GM12875 (cell line): ENCODE data around the gene SLU7.

Source experiments
- H3K4me3 ChIP-seq: one replicate; pipeline ENCODE4 v1.5.1; 2011; ENCODE audit warnings: low read depth, low read length, control low read depth
- CTCF ChIP-seq: IDR thresholded peaks from 2 replicates; pipeline ENCODE4 v1.5.1; 2011; ENCODE audit warnings: low read depth, mild to moderate bottlenecking, control low read depth, inconsistent platforms, low read length, moderate library complexity, borderline replicate concordance; ENCODE audit not compliant: insufficient read depth

The SLU7 gene

GRCh38 chr5:160463740-160464465, 45.0 kb upstream of the SLU7 start:
- H3K4me3 ChIP-seq: no peak overlapping the region
- TF ChIP-seq CTCF: no peak

- no peak for TF ChIP-seq CTCF
- no peak overlapping the region for H3K4me3 ChIP-seq
Measured at GRCh38 chr5:160463227-160463626, 44.3 kb upstream of the SLU7 start.

DNA sequence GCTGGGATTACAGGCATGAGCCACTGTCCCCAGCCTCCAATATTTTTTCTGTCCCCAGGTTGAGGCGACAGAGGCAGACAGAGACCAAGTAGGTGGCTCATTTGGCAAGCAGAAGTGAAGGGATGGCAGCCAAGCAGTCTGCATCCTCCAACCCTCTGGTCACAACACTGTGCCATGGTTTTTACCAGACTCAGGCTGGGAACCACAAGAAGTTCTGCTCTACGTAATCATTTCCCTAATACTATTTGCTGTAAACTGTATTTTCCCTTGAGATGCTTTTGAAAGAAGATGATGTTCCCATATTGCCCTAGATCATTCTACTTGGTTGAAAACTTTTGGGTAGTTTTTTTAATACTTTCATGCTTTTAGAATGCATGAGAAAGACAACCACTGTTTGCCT, 43.3 kb upstream of the SLU7 start:
- no peak for TF ChIP-seq CTCF
- no peak overlapping the region for H3K4me3 ChIP-seq

DNA sequence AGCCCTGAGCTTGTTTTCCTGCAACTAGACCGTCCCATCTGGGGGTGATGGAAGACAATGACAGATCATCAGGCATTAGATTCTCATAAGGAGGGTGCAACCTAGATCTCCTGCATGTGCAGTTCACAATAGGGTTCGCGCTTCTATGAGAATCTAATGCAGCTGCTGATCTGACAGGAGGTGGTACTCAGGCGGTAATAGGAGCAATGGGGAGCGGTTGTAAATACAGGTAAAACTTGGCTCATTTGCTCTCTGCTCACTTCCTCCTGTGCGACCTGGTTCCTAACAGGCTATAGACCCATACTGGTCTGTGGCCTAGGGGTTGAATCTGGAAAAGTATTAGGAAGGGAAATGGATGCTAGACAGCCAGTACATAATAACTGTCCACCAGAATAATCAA, 42.5 kb upstream of the SLU7 start:
- TF ChIP-seq CTCF: no peak
- no peak overlapping the region for H3K4me3 ChIP-seq

DNA sequence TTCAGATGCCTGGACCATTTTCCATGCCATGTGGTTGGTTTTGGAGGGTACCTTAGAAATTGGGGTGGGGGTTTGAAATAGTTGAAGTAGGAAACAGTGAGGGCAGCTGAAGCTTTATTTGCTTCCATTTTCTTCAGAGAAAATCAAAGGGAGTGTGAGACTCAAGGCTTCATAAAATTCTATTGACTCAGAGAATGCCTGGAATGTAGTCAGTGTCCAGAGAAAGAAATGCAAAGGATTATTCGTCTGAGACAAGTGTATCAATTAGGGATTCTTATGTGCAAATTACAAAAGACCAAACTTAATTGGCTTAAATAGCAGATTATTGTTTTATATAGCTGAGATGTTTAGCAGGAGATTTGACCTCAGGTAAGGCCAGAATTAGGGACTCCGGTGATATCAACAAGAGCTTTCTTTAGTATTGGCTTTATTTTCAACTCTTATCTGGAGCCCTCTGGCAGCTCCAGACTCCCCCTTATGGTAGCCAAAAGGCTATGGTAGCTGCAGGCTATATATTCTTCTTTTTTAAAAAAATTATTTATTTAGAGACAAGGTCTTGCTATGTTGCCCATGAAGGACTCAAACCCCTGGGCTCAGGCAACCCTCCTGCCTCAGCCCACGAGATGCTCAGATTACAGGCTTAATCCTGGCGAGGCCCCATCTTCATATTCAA, 41.6 kb upstream of the SLU7 start:
- TF ChIP-seq CTCF: peak; percentile 36; the same call in 1 of the 2 replicates
- no peak overlapping the region for H3K4me3 ChIP-seq

DNA sequence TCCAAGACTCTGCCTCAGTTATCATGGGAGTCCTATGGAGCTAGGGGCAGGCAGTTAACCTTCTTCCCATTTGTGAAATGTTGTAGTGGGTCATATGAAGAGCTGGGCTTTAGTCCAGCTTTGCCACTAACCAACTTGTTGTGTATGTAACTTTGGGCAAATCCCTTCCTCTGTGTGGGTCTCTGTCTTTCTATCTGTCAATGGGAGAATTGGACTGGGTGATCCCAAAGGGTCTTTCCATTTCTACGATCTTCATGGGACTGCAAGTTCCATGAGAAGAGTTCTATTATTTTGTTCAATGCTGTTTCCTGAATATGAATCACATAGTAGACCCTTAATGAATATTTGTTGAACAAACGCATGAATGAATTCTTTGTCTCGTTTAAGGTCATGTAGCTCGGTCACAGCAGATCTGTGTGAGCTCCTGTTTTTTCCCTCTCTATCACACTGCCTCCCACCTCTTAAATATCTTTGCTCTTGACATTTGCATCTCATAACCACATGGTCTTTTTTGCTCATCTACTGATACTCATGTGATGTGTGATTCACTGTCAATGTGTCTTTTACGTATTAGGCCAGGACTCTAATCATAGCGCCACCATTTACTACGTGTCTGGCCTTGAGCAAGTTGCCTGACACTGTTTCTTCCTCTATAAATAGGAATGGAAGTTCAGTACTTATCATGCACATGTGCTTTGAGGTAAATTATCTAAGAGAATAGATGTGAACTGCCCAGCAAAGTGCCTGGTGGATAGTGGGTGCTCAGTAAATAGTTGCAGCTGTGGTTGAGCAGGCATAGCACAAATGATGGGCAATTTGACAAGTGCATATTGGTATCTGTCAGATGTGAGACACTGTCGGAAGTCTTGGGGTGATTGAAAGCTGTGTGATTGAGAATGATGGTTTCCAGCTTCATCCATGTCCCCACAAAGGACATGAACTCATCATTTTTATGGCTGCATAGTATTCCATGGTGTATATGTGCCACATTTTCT, 40.2 kb upstream of the SLU7 start:
- TF ChIP-seq CTCF: no peak
- no peak overlapping the region for H3K4me3 ChIP-seq
